SKM-1 (cell line): ENCODE results near the gene MYLK4.

Experiments used
- DNase-seq: peaks from one replicate; lab custom pipeline; 2025; ENCODE audit not compliant: unreplicated experiment; lab: John Stamatoyannopoulos, UW

MYLK4 gene

GRCh38 chr6:2734488-2735166 lies 16.1 kb downstream of the MYLK4 start:
- no peak for DNase-seq

DNA sequence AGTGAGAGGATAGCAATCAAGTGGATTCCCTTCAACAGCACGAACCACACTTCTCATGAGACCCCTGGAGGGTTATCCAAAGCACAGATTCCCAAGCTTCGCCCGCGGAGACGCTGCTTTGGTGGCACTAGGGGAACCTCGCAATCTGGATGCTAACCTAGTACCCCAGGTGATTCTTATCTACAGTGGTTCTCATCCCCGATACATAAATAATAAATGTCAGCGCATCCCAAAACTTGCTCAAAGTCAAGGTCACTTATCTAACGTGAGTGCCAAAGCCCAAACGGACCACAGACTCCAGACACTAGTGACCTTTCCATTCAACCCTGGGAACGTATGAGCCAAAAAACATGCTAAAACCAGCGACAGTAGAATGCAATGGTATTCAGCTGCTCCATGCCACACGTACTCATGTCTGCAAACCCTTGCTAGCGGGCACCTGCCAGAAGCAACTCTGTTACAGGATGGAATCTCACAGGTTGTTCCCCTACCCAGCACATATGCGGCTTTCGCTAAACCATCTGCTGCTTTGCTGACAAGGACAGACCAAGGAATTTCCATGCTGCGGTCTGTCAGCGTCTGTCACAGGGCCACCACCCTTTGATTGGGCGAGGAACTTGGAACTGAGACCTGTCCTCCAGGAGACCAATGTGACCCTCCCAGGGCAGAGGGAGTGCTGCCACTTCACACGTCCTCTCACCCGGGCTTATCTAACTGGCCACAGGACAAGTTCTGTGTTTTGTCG lies 16.8 kb downstream of the MYLK4 start:
- no peak for DNase-seq

DNA sequence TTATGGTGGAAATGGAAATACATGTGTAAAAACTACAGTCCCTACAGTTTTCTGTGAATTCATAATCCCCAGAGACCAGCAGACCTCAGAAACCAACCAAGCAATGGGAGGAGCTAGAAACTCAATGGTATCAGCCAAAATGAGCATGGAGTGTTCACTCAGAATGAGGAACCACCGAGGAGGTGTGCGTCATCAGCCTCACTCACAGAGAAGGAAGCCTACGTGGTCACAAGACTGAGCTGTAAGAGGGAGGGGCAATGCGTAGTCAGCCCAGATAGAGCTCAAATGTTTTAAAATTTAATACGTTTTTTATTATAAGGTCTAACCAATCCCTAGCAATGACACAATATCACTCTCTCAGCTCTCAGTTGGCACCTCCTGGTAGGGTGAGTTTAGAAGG lies 17.4 kb downstream of the MYLK4 start:
- DNase-seq, result peak; percentile 83

DNA sequence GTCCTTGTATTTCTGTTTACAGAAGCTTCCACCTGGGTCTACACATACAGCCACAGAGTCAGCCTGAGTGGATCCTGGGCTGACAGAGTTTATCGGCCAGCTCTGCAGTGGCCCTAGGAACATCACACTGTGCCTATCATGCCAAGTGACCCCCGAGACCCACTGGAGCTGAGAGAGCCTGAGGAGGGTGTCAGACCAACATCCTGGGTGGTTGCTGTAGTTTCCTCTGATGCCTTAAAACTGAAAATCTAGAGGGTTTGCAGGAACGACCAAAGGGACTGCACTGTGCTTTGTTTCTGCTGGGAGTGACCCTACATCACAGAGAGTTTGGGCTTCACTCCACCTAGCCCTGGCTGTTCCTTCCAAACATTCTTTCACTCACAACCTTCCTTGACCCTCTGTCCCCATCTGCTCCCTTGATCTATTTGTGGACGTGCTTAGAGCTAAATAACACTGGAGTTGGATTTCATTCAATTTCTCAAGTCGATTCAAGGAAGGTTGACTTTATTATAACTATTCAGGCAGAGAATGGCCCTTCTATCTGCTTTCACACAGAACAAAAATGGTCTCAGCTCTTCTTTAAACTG lies 18.1 kb downstream of the MYLK4 start:
- DNase-seq, result no peak

DNA sequence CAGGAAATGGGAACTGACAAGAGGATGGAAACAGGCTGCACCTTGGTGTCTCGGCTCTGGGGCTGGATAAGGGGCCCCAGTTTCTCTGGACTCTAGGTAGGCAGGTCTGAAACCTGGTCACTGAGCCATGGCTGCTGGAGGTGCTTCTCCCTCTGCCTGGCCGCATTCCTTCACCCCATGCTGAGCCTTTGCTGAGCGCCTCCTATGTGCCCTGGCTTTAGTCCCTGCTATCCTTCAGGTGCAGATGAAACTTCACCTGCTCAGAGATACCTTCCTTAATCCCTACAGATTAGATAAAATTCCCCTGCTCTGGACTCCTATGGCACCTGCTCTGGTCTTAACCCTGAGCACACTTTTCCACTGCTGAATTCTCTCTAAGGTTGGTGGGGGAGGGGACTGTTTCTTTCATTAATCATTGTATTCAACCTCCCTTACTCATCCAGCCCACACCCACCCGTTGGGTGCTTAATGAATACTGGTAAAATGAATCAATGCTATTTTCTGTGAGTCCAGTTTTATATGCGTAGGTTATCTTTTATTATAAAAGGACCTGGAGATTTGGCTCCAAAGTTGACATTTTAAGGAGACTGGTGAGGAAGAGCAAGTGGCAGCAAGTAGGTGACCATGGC lies 19.3 kb downstream of the MYLK4 start:
- DNase-seq, result no peak

GRCh38 chr6:2730353-2731107 lies 20.2 kb downstream of the MYLK4 start:
- DNase-seq, result no peak

- no peak for DNase-seq
Observed at GRCh38 chr6:2729921-2730320, 20.8 kb downstream of the MYLK4 start.

DNA sequence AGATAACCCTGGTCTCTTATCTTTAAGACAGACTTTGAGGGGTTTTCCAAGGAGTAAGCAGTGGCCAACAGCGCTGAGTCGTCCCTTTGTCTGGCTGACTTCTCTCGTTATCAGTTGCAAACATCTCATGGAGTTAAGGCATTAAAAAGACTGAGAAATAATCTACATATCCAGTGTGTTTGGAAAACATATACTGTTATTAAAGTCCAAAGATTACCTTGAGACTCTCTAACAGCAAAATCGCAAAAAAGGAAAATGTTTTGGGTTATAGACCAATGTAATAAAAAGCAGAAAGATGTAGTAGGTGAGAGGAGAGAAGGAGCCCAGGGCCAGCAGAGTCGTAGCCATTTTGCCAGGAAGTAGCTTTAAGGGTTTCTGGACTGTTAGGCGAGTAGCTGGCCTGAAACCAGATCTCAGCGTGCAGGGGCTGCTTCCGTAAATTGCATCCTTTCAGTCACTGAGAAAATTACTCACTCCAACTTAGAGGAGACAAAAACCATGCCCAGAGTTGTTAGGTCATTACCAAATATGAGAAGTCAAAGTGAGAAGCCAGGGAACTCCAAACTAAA lies 24.6 kb downstream of the MYLK4 start:
- DNase-seq, result no peak

DNA sequence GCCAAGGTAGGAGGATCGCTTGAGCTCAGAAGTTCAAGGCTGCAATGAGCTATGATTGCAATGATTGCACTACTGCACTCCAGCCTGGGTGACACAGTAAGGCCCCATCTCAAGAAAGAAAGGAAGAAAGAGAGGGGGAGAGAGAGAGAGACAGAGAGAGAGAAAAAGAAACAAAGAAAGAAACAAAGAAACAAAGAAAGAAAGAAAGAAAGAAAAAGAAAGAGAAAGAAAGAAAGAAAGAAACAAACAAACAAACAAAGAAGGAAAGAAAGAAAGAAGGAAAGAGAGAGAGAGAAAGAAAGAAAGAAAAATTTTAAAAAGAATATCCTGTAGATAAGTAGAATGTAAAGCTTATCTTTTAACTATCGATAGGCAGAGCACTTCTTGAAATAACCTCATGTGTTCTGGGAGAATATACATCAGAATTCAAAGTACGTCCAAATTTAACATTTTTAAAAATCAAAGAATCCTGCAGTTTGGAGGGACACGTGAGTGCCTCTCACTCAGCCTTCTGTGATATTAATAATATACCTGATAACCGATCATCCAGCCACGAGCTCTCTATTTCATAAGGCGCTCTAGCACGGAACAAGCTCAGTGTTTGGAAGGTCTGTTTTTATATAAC lies 25.2 kb downstream of the MYLK4 start:
- no peak for DNase-seq

GRCh38 chr6:2721219-2721618 lies 29.5 kb downstream of the MYLK4 start:
- no peak for DNase-seq

- no peak for DNase-seq
Observed at GRCh38 chr6:2719093-2719455, 31.6 kb downstream of the MYLK4 start.

GRCh38 chr6:2718334-2719092 lies 32.2 kb downstream of the MYLK4 start:
- no peak for DNase-seq

GRCh38 chr6:2716936-2717700 lies 33.6 kb downstream of the MYLK4 start:
- no peak for DNase-seq

DNA sequence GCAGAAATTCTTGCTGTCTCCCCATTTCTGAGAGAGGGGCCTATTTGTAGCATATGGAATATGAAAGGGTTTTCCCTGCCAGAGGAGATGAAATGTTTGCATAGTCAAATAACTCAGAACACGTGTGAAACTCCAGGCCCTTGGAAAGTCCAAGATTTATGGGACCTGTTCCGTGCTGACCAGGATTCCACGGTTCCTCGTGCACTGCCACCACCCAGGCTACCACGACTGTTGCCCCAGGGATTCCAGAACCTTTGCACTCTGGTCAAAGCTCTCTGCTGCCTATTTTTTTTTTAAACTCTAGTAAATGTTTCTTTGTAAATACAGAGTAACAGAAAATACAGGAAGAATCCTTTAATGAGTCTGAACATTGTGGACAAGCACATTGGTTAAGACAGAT lies 35.0 kb downstream of the MYLK4 start:
- DNase-seq, result no peak

DNA sequence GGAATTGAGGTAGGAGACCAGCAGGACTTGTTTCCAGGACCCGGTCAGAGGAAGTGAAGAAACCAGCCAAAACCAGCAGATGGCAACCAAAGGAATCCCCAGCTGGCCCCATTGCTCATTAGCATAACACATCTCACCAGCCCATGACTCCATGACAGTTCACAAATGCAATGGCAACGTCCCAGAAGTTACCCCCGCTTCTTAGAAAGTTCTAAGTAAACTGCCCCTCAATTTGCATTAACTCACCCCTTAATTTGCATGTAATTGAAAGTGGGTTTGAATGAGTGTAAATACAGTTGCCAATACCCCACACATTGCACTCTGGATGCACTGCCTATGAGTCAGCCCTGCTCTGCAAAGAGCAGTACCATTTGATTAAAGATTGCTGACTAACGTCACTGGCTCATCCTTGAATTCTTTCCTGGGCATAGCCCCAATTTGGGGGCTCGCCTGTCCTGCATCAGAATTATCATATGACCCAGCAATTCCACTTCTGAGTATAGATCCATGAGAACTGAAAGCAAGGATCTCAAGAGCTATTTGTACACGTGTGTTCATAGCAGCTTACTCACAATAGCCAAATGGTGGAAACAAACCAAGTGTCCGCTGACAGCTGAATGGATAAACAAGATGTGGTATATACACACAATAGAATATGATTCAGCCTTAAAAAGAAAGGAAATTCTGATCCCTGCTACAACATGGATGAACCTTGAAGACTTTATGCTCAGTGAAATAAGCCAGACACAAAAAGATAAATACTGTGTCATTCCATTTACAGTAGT lies 36.4 kb downstream of the MYLK4 start:
- no peak for DNase-seq

DNA sequence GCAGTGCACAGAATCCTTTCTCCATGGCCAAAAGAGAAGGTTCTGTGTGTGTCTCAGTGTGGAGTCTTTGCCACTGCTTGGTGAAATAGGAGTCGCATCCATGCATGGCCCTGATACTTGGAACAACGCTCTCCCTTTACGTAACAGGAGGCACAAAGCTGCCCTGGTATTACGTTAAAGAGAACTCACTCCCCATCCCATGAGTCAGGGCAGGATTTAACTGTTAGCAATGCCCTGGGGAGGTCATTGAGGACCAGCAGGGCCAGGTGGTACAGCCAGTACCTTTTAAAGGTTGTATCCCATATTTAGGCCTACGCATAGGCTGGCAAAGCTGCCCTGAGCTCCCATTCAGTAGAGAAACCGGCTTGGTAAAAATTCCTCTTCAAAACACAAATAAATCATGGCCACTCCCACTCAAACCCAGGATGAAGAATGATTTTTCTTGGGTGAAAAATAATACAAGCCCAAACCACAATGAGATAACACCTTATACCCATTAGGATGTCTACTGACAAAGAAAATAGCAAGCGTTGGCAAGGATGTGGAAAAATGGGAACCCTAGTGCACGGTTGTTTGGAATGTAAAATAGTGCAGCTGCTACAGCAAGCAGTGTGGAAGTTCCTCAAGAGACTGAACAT lies 37.1 kb downstream of the MYLK4 start:
- no peak for DNase-seq

GRCh38 chr6:2712102-2712501 lies 38.6 kb downstream of the MYLK4 start:
- no peak for DNase-seq

DNA sequence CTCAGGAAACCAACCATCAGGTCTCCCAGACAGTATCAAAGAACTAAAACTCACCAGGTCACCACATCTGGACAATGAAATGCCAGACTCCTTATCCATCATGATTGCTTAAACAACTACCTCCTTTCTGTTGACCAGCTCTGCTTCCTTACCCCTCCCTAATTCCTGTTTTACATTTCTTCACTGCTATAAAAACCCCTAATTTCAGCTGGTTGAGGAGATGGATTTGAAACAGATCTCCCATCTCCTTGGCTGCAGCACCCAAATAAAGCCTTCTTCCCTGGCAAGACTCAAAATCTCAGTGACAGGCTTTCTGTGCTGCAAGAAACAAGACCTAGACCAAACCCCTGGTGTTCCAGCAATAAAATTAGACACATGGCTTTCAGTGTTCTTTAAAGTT lies 40.3 kb downstream of the MYLK4 start:
- no peak for DNase-seq
